Measurements from ENCODE around the gene SYT14. TPM values are rescaled to one million over a fixed set of nuclear protein-coding genes. Genes with fewer than 3 reads are reported as not detected.
"Not testable (repeated sequence)": the region's sequence is repeated elsewhere in the genome, so short reads cannot be mapped to it uniquely, and the experiment has no call there.

The SYT14 gene
- total RNA-seq (2021) = 8.8 and 10.3 TPM in 2 replicates
- long read RNA-seq, full-length matches to known transcripts = 3 of 37 reads
- long read RNA-seq, partial matches to known transcripts = 8 of 37 reads
- long read RNA-seq, other reads (novel, unspliced or antisense) = 26 of 37 reads

DNA sequence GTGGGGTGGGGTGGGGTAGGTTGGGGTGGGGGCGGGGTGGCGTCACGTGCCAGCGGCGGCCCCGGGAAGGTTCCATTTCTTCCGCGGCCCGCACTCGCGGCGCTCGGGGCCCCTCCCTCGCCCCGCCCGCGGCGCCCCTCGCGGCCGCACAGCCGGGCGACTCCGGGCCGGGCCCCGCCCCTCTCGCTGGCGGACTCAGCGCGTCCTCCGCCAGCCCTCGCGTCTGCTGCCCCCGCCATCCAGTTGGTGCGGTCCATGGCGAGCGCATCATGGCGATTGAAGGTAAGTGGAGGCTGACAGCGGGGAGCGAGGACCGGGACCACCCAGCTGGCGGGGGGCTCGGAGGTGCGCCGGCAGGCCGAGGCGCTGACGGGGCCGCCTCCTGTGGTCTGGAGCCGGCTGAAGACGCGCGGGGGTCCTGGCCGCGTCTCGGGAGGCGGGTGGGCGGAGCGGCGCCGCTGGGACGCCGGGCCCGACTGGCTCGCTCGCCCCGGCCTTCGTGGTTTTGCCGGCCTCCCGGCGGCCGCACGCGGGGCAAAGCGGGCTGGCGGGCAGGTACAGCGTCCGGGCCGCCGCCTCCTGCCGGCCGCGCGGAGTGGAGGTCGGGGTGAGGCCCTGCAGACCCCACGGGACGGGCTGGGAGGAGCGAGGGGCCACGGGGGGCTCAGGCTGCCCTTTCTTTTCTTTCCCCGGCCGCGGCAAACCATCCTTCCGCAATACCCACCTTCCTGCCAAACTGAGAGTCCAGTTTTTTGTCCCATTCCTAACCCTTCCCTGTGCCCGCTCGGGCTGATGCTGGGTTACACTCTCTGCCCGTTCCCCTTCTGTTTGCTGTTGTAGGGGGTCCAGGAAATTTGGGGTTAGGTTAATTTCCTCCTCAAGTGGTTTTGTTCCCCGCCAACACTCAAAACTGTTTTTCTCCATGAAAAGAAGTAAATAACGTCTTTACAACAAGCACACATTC is at the start of gene SYT14:
Gene SYT14 (plus strand): TSS at position 222 of the 964 bp plus-strand sequence. CDS start 48 bp downstream, at position 270.
- H3K23me2 ChIP-seq (ENCODE audit: insufficient read length, low read depth, low read length, poor library complexity, severe bottlenecking) = peaks cover 3% of the 10 kb centered on the region
- H2AK5ac ChIP-seq (ENCODE audit: insufficient read length, low read length) = no peak within 1 kb of the TSS
- H3K4me1 ChIP-seq (ENCODE audit: insufficient read depth, low read length) = no peaks in the 10 kb centered on the region
- H4K91ac ChIP-seq (ENCODE audit: insufficient read length, low read depth, low read length) = no peak within 1 kb of the TSS
- H3K27ac ChIP-seq (ENCODE audit: insufficient read length, low read depth, low read length) = no peak within 1 kb of the TSS
- no peaks in the 10 kb centered on the region for H4K20me1 ChIP-seq (ENCODE audit: control insufficient read depth, insufficient read depth, insufficient read length)
- peaks cover 2% of the 10 kb centered on the region for H3K79me1 ChIP-seq (ENCODE audit: insufficient read depth, low read depth, low read length, poor library complexity, severe bottlenecking)
- WGBS (ENCODE audit: extremely low coverage, insufficient read length, low lambda C conversion rate) = no CpG with 5 or more reads among the region's 98 CpGs
- H2BK120ac ChIP-seq (ENCODE audit: low read depth, low read length, poor library complexity, severe bottlenecking) = no peak within 1 kb of the TSS
- no peak within 1 kb of the TSS for H3K56ac ChIP-seq (ENCODE audit: insufficient read length, low read depth, low read length)
- peak; percentile 84 for DNase-seq
- no peak within 1 kb of the TSS for H4K5ac ChIP-seq (ENCODE audit: insufficient read length, low read depth, low read length)
- H2BK12ac ChIP-seq (ENCODE audit: insufficient read length, low read depth, low read length) = no peak within 1 kb of the TSS
- H2BK20ac ChIP-seq (ENCODE audit: low read depth, low read length, poor library complexity, severe bottlenecking) = no peak within 1 kb of the TSS
- Mint-ChIP-seq H3K4me1 (peaks cover 21 to 31% of the 10 kb centered on the region in 2 experiments), H3K27me3 (ENCODE audit: low read depth) (peaks cover 4% of the 10 kb centered on the region), H3K27ac (peak within 1 kb of the TSS; percentile 67 to 85 (median 68); a peak in 6 of 7 replicates), H3K4me3 (peak within 1 kb of the TSS; percentile 85 to 91), H3K36me3 (ENCODE audit: insufficient read depth in 1 of 3, low read depth in 3 of 3) (no peaks in the 10 kb centered on the region), H3K9me3 (no peaks in the 10 kb centered on the region)
- H3K27me3 ChIP-seq (ENCODE audit: insufficient read depth, low read length) = no peaks in the 10 kb centered on the region
- H3K4me2 ChIP-seq (ENCODE audit: insufficient read depth, insufficient read length, low read length) = peak within 1 kb of the TSS; percentile 79
- H2BK5ac ChIP-seq (ENCODE audit: insufficient read length, low read length) = no peak within 1 kb of the TSS
- H2BK15ac ChIP-seq (ENCODE audit: low read depth, low read length) = no peak within 1 kb of the TSS
- no peak within 1 kb of the TSS for H3T11ph ChIP-seq (ENCODE audit: low read length)
- H3K23ac ChIP-seq (ENCODE audit: insufficient read length, low read depth, low read length) = no peak within 1 kb of the TSS
- TF ChIP-seq, protein P1, sequence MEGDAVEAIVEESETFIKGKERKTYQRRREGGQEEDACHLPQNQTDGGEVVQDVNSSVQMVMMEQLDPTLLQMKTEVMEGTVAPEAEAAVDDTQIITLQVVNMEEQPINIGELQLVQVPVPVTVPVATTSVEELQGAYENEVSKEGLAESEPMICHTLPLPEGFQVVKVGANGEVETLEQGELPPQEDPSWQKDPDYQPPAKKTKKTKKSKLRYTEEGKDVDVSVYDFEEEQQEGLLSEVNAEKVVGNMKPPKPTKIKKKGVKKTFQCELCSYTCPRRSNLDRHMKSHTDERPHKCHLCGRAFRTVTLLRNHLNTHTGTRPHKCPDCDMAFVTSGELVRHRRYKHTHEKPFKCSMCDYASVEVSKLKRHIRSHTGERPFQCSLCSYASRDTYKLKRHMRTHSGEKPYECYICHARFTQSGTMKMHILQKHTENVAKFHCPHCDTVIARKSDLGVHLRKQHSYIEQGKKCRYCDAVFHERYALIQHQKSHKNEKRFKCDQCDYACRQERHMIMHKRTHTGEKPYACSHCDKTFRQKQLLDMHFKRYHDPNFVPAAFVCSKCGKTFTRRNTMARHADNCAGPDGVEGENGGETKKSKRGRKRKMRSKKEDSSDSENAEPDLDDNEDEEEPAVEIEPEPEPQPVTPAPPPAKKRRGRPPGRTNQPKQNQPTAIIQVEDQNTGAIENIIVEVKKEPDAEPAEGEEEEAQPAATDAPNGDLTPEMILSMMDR (conservative IDR thresholded peaks at IDR 0.05) = peak; percentile 24; the same call in 1 of the 3 replicates
- peak within 1 kb of the TSS; percentile 73 for H3K9ac ChIP-seq (ENCODE audit: extremely low read depth, insufficient read length, low read length)
- H3K9me3 ChIP-seq (ENCODE audit: control insufficient read depth, low read depth, low read length) = no peaks in the 10 kb centered on the region
- 0 out of 2 replicates have a peak, but pooled peaks cover 1% of the 10 kb centered on the region for H3K79me2 ChIP-seq (ENCODE audit: insufficient read depth, low read length)
- peak within 1 kb of the TSS; percentile 70 for H3K14ac ChIP-seq (ENCODE audit: insufficient read depth, low read length)
- no peak within 1 kb of the TSS for H3K4ac ChIP-seq (ENCODE audit: low read depth, low read length)
- H3K18ac ChIP-seq (ENCODE audit: insufficient read length, low read depth, low read length) = peak within 1 kb of the TSS; percentile 24
- no peak within 1 kb of the TSS for H4K8ac ChIP-seq (replicated peaks; ENCODE audit: insufficient read length, low read depth, low read length)
- peak within 1 kb of the TSS; percentile 90 for H2AFZ ChIP-seq (ENCODE audit: low read length)

DNA sequence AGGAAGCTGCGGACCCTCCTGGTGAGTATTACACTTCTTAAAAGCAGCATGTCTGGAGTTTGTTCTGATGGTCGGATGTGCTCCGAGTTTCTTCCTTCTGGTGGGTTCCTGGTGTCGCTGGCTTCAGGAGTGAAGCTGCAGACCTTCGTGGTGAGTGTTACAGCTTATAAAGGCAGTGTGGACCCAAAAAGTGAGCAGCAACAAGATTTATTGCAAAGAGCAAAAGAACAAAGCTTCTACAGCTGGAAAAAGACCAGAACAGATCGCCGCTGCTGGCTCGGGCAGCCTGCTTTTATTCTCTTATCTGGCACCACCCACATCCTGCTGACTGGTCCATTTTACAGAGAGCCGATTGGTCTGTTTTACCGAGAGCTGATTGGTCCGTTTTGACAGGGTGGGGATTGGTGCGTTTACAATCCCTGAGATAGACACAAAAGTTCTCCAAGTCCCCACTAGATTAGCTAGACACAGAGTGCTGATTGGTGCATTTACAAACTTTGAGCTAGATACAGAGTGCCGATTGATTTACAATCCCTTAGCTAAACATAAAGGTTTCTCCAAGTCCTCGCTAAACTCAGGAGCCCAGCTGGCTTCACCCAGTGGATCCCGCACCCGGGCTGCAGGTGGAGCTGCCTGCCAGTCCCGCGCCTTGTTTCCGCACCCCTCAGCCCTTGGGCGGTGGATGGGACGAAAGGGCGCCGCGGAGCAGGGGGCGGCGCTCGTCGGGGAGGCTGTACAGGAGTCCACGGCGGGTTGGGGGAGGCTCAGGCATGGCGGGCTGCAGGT is 49.5 kb upstream of the SYT14 start:
- not testable (repeated sequence) for H2BK15ac ChIP-seq (ENCODE audit: low read depth, low read length); H2BK120ac ChIP-seq (ENCODE audit: low read depth, low read length, poor library complexity, severe bottlenecking); H3K4me1 ChIP-seq (ENCODE audit: insufficient read depth, low read length); H3K27me3 ChIP-seq (ENCODE audit: insufficient read depth, low read length); H2BK20ac ChIP-seq (ENCODE audit: low read depth, low read length, poor library complexity, severe bottlenecking); H3K4ac ChIP-seq (ENCODE audit: low read depth, low read length); H3K23me2 ChIP-seq (ENCODE audit: insufficient read length, low read depth, low read length, poor library complexity, severe bottlenecking); H3K9me3 Mint-ChIP-seq; H3K14ac ChIP-seq (ENCODE audit: insufficient read depth, low read length); H4K20me1 ChIP-seq (ENCODE audit: control insufficient read depth, insufficient read depth, insufficient read length); H3K18ac ChIP-seq (ENCODE audit: insufficient read length, low read depth, low read length); H3K9me3 ChIP-seq (ENCODE audit: control insufficient read depth, low read depth, low read length); H3K27ac ChIP-seq (ENCODE audit: insufficient read length, low read depth, low read length); H3K79me1 ChIP-seq (ENCODE audit: insufficient read depth, low read depth, low read length, poor library complexity, severe bottlenecking); H3T11ph ChIP-seq (ENCODE audit: low read length); H2BK12ac ChIP-seq (ENCODE audit: insufficient read length, low read depth, low read length); H2AK5ac ChIP-seq (ENCODE audit: insufficient read length, low read length); H4K91ac ChIP-seq (ENCODE audit: insufficient read length, low read depth, low read length); H3K56ac ChIP-seq (ENCODE audit: insufficient read length, low read depth, low read length); H3K4me2 ChIP-seq (ENCODE audit: insufficient read depth, insufficient read length, low read length); H3K27me3 Mint-ChIP-seq (ENCODE audit: low read depth); H3K4me3 Mint-ChIP-seq; H3K79me2 ChIP-seq (ENCODE audit: insufficient read depth, low read length); H4K8ac ChIP-seq (replicated peaks; ENCODE audit: insufficient read length, low read depth, low read length); H2BK5ac ChIP-seq (ENCODE audit: insufficient read length, low read length); H3K36me3 Mint-ChIP-seq (ENCODE audit: insufficient read depth in 1 of 3, low read depth in 3 of 3); H3K9ac ChIP-seq (ENCODE audit: extremely low read depth, insufficient read length, low read length); H2AFZ ChIP-seq (ENCODE audit: low read length); H4K5ac ChIP-seq (ENCODE audit: insufficient read length, low read depth, low read length); H3K23ac ChIP-seq (ENCODE audit: insufficient read length, low read depth, low read length)
- no CpG with 5 or more reads among the region's 31 CpGs for WGBS (ENCODE audit: extremely low coverage, insufficient read length, low lambda C conversion rate)
- peaks cover 12 to 16% of the 10 kb centered on the region in 2 experiments for H3K4me1 Mint-ChIP-seq
- DNase-seq = peak; percentile 45
- 0 out of 7 replicates have a peak overlapping the region, but pooled peaks of 1 of the 3 experiments have one; percentile 8 for H3K27ac Mint-ChIP-seq
